Caco-2 (cell line): ENCODE measurements around the gene TCHP. TPM values are rescaled to one million over a fixed set of nuclear protein-coding genes. Genes with fewer than 3 reads are reported as not detected.

Experiments used
- BruUV-seq: library from RNA; stranded (reverse); fragments of 400-500 nt; replicated peaks from 2 replicates; lab custom pipeline; 2021; lab: Mats Ljungman, UMichigan
- CTCF ChIA-PET: fragments of 300-600 bp; sonication (Branson Sonifier 250); formaldehyde crosslinking; loops from one replicate; lab custom pipeline; 2022; ENCODE audit warnings: antibody characterized with exemption; lab: Charles Lee
- POLR2A ChIA-PET: fragments of 300-600 bp; sonication (Branson Sonifier 250); formaldehyde crosslinking; loops from one replicate; lab custom pipeline; 2022; ENCODE audit warnings: antibody characterized with exemption; lab: Charles Lee
- DNase-seq, 2 experiments: peaks; one replicate each; pipeline versions ENCODE4 v3.0.0 to v3.0.0-alpha.2; 2020 to 2022
- H3K27me3 ChIP-seq: replicated peaks from 2 replicates; pipeline ENCODE4 v1.6.0; 2011; ENCODE audit warnings: low read length; ENCODE audit not compliant: control insufficient read depth, insufficient read depth
- H3K36me3 ChIP-seq: 2 replicates; pipeline ENCODE4 v1.5.1; 2011; ENCODE audit warnings: low read length; ENCODE audit not compliant: control insufficient read depth, insufficient read depth
- H3K4me1 ChIP-seq: fragments of 250-450 bp; sonication (Bioruptor Pico); 2 replicates; pipeline ENCODE4 v1.5.1; 2020; ENCODE audit warnings: mild to moderate bottlenecking
- H3K4me3 ChIP-seq: 2 replicates; pipeline ENCODE4 v1.5.1; 2011; ENCODE audit warnings: low read depth, mild to moderate bottlenecking, control low read depth, low read length
- H3K9me3 ChIP-seq: fragments of 250-450 bp; sonication (Bioruptor Pico); 2 replicates; pipeline ENCODE4 v1.5.1; 2020; ENCODE audit warnings: mild to moderate bottlenecking, moderate library complexity
- H3K27ac Mint-ChIP-seq: one replicate; pipeline ENCODE4 v1.8.0; 2022; ENCODE audit warnings: mixed read lengths; ENCODE audit not compliant: unreplicated experiment
- H3K27me3 Mint-ChIP-seq: one replicate; pipeline ENCODE4 v1.8.0; 2022; ENCODE audit warnings: mixed read lengths; ENCODE audit not compliant: insufficient read depth, unreplicated experiment
- H3K36me3 Mint-ChIP-seq: one replicate; pipeline ENCODE4 v1.8.0; 2022; ENCODE audit warnings: mild to moderate bottlenecking, mixed read lengths; ENCODE audit not compliant: insufficient read depth, unreplicated experiment
- H3K4me1 Mint-ChIP-seq: one replicate; pipeline ENCODE4 v1.8.0; 2022; ENCODE audit warnings: low read depth, mixed read lengths; ENCODE audit not compliant: unreplicated experiment
- H3K4me3 Mint-ChIP-seq: one replicate; pipeline ENCODE4 v1.8.0; 2022; ENCODE audit warnings: mild to moderate bottlenecking, moderate library complexity, mixed read lengths; ENCODE audit not compliant: unreplicated experiment
- H3K9me3 Mint-ChIP-seq: one replicate; pipeline ENCODE4 v1.8.0; 2022; ENCODE audit warnings: mixed read lengths; ENCODE audit not compliant: unreplicated experiment
- intact Hi-C: fragments of 100-400 bp; cut with micrococcal nuclease; formaldehyde crosslinking; loops from one replicate; pipeline ENCODE4 v1.10.0; 2022; ENCODE audit not compliant: unreplicated experiment
- total RNA-seq: library from RNA; stranded (reverse); gene quantifications from 2 replicates; pipeline ENCODE4 v1.2.3, GENCODE V29; 2022
- TF ChIP-seq, protein P1 (sequence below), 2 experiments: fragments of 200-600 bp in 1 of 2; IDR thresholded peaks; 1 replicate in 1 of 2; 2 replicates in 1 of 2; pipeline versions ENCODE4 v1.5.1 to v1.8.0; 2011 to 2022; ENCODE audit warnings: antibody characterized with exemption in 1 of 2, control low read depth in 1 of 2, inconsistent platforms in 1 of 2, low read depth in 1 of 2, low read length in 1 of 2, mild to moderate bottlenecking in 1 of 2, moderate library complexity in 1 of 2; ENCODE audit not compliant: insufficient read depth in 1 of 2, severe bottlenecking in 1 of 2, unreplicated experiment in 1 of 2

Gene TCHP
- total RNA-seq, 1 experiment from 2014 or later = 17.7 TPM

DNA sequence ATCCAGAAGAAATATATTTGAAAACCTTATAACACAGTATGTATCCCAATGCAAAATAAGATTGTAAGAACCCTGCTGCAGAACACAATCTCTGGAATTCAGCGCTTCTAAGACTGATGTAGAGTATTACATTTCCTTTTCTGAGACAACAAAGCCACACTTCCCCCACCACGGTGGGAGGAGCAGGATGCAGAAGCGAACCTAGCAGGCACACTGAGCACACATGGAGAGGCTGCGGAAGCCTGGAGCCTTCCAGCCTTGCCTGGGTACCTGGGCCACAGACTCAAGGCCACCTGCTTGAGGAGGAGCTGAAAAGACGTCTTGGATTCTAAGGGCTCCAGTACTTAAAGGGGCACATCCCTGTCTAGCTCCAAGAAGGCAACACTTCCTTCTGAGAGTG lies 46.4 kb downstream of the TCHP start:
- no peaks in the 10 kb centered on the region for H3K4me1 ChIP-seq
- DNase-seq = no peak
- POLR2A ChIA-PET = no interaction called here
- no peaks in the 10 kb centered on the region for H3K9me3 Mint-ChIP-seq
- H3K4me3 ChIP-seq = no peak overlapping the region
- intact Hi-C loops = no loop called here
- BruUV-seq = no TSS peak
- TF ChIP-seq, protein P1, sequence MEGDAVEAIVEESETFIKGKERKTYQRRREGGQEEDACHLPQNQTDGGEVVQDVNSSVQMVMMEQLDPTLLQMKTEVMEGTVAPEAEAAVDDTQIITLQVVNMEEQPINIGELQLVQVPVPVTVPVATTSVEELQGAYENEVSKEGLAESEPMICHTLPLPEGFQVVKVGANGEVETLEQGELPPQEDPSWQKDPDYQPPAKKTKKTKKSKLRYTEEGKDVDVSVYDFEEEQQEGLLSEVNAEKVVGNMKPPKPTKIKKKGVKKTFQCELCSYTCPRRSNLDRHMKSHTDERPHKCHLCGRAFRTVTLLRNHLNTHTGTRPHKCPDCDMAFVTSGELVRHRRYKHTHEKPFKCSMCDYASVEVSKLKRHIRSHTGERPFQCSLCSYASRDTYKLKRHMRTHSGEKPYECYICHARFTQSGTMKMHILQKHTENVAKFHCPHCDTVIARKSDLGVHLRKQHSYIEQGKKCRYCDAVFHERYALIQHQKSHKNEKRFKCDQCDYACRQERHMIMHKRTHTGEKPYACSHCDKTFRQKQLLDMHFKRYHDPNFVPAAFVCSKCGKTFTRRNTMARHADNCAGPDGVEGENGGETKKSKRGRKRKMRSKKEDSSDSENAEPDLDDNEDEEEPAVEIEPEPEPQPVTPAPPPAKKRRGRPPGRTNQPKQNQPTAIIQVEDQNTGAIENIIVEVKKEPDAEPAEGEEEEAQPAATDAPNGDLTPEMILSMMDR (IDR thresholded peaks at IDR 0.05; ENCODE audit: insufficient read depth in 1 of 2, low read depth in 1 of 2, low read length in 1 of 2, severe bottlenecking in 1 of 2, unreplicated experiment in 1 of 2) = no peak
- H3K9me3 ChIP-seq = no peaks in the 10 kb centered on the region
- CTCF ChIA-PET = no interaction called here
- H3K36me3 Mint-ChIP-seq = peaks cover 14% of the 10 kb centered on the region
- no peaks in the 10 kb centered on the region for H3K27me3 Mint-ChIP-seq
- no peaks in the 10 kb centered on the region for H3K36me3 ChIP-seq
- no peak overlapping the region for H3K27ac Mint-ChIP-seq
- H3K27me3 ChIP-seq = no peaks in the 10 kb centered on the region
- no peaks in the 10 kb centered on the region for H3K4me1 Mint-ChIP-seq
- no peak overlapping the region for H3K4me3 Mint-ChIP-seq

DNA sequence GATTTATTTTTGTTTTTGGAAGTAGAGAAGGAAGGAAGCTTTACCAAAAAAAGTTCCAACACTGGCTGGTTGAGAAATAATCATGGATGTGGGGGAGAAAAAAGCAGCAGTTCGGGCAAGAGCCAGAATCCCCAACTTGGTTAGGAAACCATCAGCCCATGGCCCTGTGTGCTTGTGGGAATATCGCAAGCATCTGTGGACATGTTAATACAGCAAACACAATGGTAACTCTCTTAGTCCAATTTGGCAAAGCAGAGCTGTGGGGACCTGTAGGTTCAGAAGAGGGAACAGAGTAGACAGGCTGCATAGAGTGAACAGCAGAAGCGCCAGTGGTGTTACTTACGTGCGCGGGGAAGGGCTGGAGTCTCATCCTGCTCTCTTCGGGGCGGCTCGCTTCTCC lies 46.8 kb downstream of the TCHP start:
- Mint-ChIP-seq H3K27ac (no peak overlapping the region), H3K9me3 (no peaks in the 10 kb centered on the region), H3K36me3 (peaks cover 18% of the 10 kb centered on the region), H3K4me3 (no peak overlapping the region), H3K4me1 (no peaks in the 10 kb centered on the region), H3K27me3 (no peaks in the 10 kb centered on the region)
- ChIA-PET POLR2A (no interaction called here), CTCF (no interaction called here)
- no peaks in the 10 kb centered on the region for H3K4me1 ChIP-seq
- no peaks in the 10 kb centered on the region for H3K9me3 ChIP-seq
- H3K4me3 ChIP-seq = no peak overlapping the region
- TF ChIP-seq, protein P1 (IDR thresholded peaks at IDR 0.05; ENCODE audit: insufficient read depth in 1 of 2, low read depth in 1 of 2, low read length in 1 of 2, severe bottlenecking in 1 of 2, unreplicated experiment in 1 of 2) = no peak
- no peaks in the 10 kb centered on the region for H3K27me3 ChIP-seq
- intact Hi-C loops = no loop called here
- peaks cover 1% of the 10 kb centered on the region; the same call in 1 of the 2 replicates for H3K36me3 ChIP-seq
- DNase-seq = no peak
- no TSS peak for BruUV-seq

GRCh38 chr12:109947521-109947920 lies 47.4 kb downstream of the TCHP start:
- Histone ChIP-seq H3K4me3 (no peak overlapping the region), H3K27me3 (no peaks in the 10 kb centered on the region), H3K4me1 (no peaks in the 10 kb centered on the region), H3K36me3 (peaks cover 1% of the 10 kb centered on the region; the same call in 1 of the 2 replicates), H3K9me3 (no peaks in the 10 kb centered on the region)
- Mint-ChIP-seq H3K9me3 (no peaks in the 10 kb centered on the region), H3K4me3 (no peak overlapping the region), H3K36me3 (peaks cover 25% of the 10 kb centered on the region), H3K4me1 (no peaks in the 10 kb centered on the region), H3K27me3 (no peaks in the 10 kb centered on the region), H3K27ac (no peak overlapping the region)
- TF ChIP-seq, protein P1 (IDR thresholded peaks at IDR 0.05; ENCODE audit: insufficient read depth in 1 of 2, low read depth in 1 of 2, low read length in 1 of 2, severe bottlenecking in 1 of 2, unreplicated experiment in 1 of 2) = no peak
- intact Hi-C loops = no loop called here
- CTCF ChIA-PET = no interaction called here
- DNase-seq = no peak
- BruUV-seq = no TSS peak
- POLR2A ChIA-PET = no interaction called here
